K562 (cell line): ENCODE data around the gene ANGEL2. TPM values are rescaled to one million over a fixed set of nuclear protein-coding genes. Genes with fewer than 3 reads are reported as not detected.

Experiments
- ATAC-seq: fragments of 200-7000 bp; cut with Tn5 transposase; 3 replicates; pipeline ENCODE4 v1.9.1; 2020; ENCODE audit warnings: moderate library complexity
- BruUV-seq: library from RNA; stranded (reverse); fragments of 400-500 nt; replicated peaks from 2 replicates; lab custom pipeline; 2021; lab: Mats Ljungman, UMichigan
- CTCF ChIA-PET: fragments of 300-600 bp; formaldehyde crosslinking; extraction: SDS; loops from one replicate; lab custom pipeline; 2021; ENCODE audit warnings: low intra/inter-chr PET ratio; lab: Yijun Ruan, JAX
- POLR2A ChIA-PET: fragments of 300-600, 350-650 bp; sonication (Branson Sonifier 250); formaldehyde crosslinking; extraction: SDS; loops from one replicate; lab custom pipeline; 2021; ENCODE audit warnings: antibody characterized with exemption, inconsistent platforms; lab: Yijun Ruan, JAX
- DNase-seq, 4 experiments: peaks; one replicate each; pipeline versions ENCODE4 v3.0.0 to v3.0.0-alpha.2; 2011 to 2018; ENCODE audit warnings: low spot score in 3 of 4, mixed read lengths in 3 of 4; ENCODE audit errors: extremely low read depth in 1 of 4
- FAIRE-seq: peaks from 2 replicates; lab custom pipeline; 2011; peaks lifted over from hg19 to GRCh38; lab: Jason Lieb, UNC
- H2AFZ ChIP-seq: 2 replicates; pipeline ENCODE4 v1.6.0; 2011; ENCODE audit warnings: low read depth, low read length, control low read depth, inconsistent platforms
- H3K27ac ChIP-seq: fragments of 200-600 bp; 3 replicates; pipeline ENCODE4 v1.8.0; 2011; ENCODE audit warnings: low read depth, mild to moderate bottlenecking, control low read depth, inconsistent platforms, low read length, moderate library complexity, mixed read lengths; ENCODE audit errors: extremely low read depth
- H3K27me3 ChIP-seq, 2 experiments: fragments of 300-600 bp in 1 of 2; 2 replicates in 1 of 2; 3 replicates in 1 of 2; pipeline versions ENCODE4 v1.6.0 to v1.8.0; 2011; ENCODE audit warnings: inconsistent platforms in 2 of 2, low read length in 2 of 2, mild to moderate bottlenecking in 1 of 2, mixed read lengths in 1 of 2, moderate library complexity in 1 of 2; ENCODE audit not compliant: control insufficient read depth in 2 of 2, insufficient read depth in 2 of 2
- H3K36me3 ChIP-seq: fragments of 300-600 bp; 3 replicates; pipeline ENCODE4 v1.8.0; 2011; ENCODE audit warnings: mild to moderate bottlenecking, low read length, inconsistent platforms; ENCODE audit not compliant: control insufficient read depth, insufficient read depth
- H3K4me1 ChIP-seq, 2 experiments: fragments of 200-600 bp in 1 of 2; replicated peaks in 1 of 2; 2 replicates in 1 of 2; 3 replicates in 1 of 2; pipeline versions ENCODE4 v1.5.1 to v1.8.0; 2011; ENCODE audit warnings: inconsistent platforms in 2 of 2, low read length in 2 of 2, mild to moderate bottlenecking in 1 of 2, mixed read lengths in 1 of 2, moderate library complexity in 1 of 2; ENCODE audit not compliant: control insufficient read depth in 2 of 2, insufficient read depth in 2 of 2
- H3K4me2 ChIP-seq: 2 replicates; pipeline ENCODE4 v1.6.1; 2011; ENCODE audit warnings: low read length, control low read depth, inconsistent platforms, mixed read lengths; ENCODE audit not compliant: insufficient read depth
- H3K4me3 ChIP-seq: fragments of 200-600 bp; sonication (generic), shearing (Covaris generic); 2 replicates; pipeline ENCODE4 v1.5.1; 2016; ENCODE audit warnings: control low read depth, inconsistent platforms
- H3K79me2 ChIP-seq: fragments of 200-600 bp; 3 replicates; pipeline ENCODE4 v1.8.0; 2011; ENCODE audit warnings: low read length, inconsistent platforms; ENCODE audit not compliant: control insufficient read depth, insufficient read depth
- H3K9ac ChIP-seq, 2 experiments: 2 replicates each; pipeline versions ENCODE4 v1.6.0 to v1.6.1; 2011; ENCODE audit warnings: low read depth in 2 of 2, low read length in 2 of 2, control low read depth in 1 of 2, inconsistent platforms in 1 of 2, mild to moderate bottlenecking in 1 of 2, mixed read lengths in 1 of 2; ENCODE audit not compliant: insufficient read depth in 1 of 2
- H3K9me1 ChIP-seq: one replicate; pipeline ENCODE4 v1.6.0; 2011; ENCODE audit warnings: inconsistent platforms, mild to moderate bottlenecking, low read length, moderate library complexity; ENCODE audit not compliant: control insufficient read depth, insufficient read depth
- H3K9me3 ChIP-seq: replicated peaks from 2 replicates; pipeline ENCODE4 v1.5.1; 2011; ENCODE audit warnings: low read depth, low read length, inconsistent platforms; ENCODE audit not compliant: control insufficient read depth, insufficient read depth
- H4K20me1 ChIP-seq: replicated peaks from 2 replicates; pipeline ENCODE4 v1.6.1; 2011; ENCODE audit warnings: low read length, inconsistent platforms, mixed read lengths; ENCODE audit not compliant: control insufficient read depth, insufficient read depth
- BHLHE40 ChIP-seq: IDR thresholded peaks from 2 replicates; pipeline ENCODE4 v1.6.1; 2011; ENCODE audit warnings: low read length, improper control_type of control experiment
- FOXK2 ChIP-seq, 2 experiments: fragments of 450-650 bp; IDR thresholded peaks in 1 of 2; conservative IDR thresholded peaks in 1 of 2; 2 replicates each; pipeline ENCODE4 v1.6.1; 2016; ENCODE audit warnings: low read depth in 2 of 2, mild to moderate bottlenecking in 1 of 2
- HDAC3 ChIP-seq: fragments of 450-650 bp; IDR thresholded peaks from 2 replicates; pipeline ENCODE4 v1.6.1; 2018; ENCODE audit warnings: borderline replicate concordance, mild to moderate bottlenecking, moderate library complexity; ENCODE audit not compliant: partially characterized antibody
- MXI1 ChIP-seq: IDR thresholded peaks from 2 replicates; pipeline ENCODE4 v1.6.1; 2011; ENCODE audit warnings: low read depth, mild to moderate bottlenecking, improper control_type of control experiment, low read length
- SMARCA5 ChIP-seq: fragments of 450-650 bp; IDR thresholded peaks from 2 replicates; pipeline ENCODE4 v1.6.1; 2016
- TGIF2 ChIP-seq: sonication (generic); formaldehyde crosslinking; IDR thresholded peaks from 2 replicates; pipeline ENCODE4 v1.8.1; 2022; ENCODE audit warnings: mild to moderate bottlenecking, missing genetic modification reagents, moderate library complexity
- YY1 ChIP-seq, 3 experiments: IDR thresholded peaks; 2 replicates each; pipeline ENCODE4 v1.6.1; 2011; ENCODE audit warnings: low read length in 2 of 3, mild to moderate bottlenecking in 2 of 3, moderate library complexity in 2 of 3, borderline replicate concordance in 1 of 3, control low read depth in 1 of 3, low read depth in 1 of 3; ENCODE audit not compliant: insufficient read depth in 3 of 3, insufficient replicate concordance in 2 of 3, control insufficient read depth in 1 of 3, insufficient read length in 1 of 3; ENCODE audit errors: extremely low read depth in 1 of 3
- WGBS: fragments of 100-300 bp; shearing (Covaris generic); methylation state at CpG from one replicate; pipeline ENCODE4 v1.1.6; 2016; ENCODE audit warnings: low coverage, mixed read lengths; ENCODE audit not compliant: insufficient coverage; ENCODE audit errors: missing lambda C conversion rate; 5-methylcytosine and 5-hydroxymethylcytosine counted together
- in situ Hi-C: fragments of 300-500 bp; cut with MboI; formaldehyde crosslinking; loops from 4 replicates; pipeline ENCODE4 v1.15.0; 2018; ENCODE audit warnings: inconsistent platforms, mixed read lengths
- intact Hi-C: fragments of 100-400 bp; cut with micrococcal nuclease; formaldehyde crosslinking; loops from 2 replicates; pipeline ENCODE4 v1.14.2; 2022
- polyA plus RNA-seq, 8 experiments: library from polyadenylated mRNA; depleted of rRNA in 4 of 8; stranded (reverse) in 5 of 8; unstranded in 3 of 8; fragments of >200 nt; fragmentation: Nextera tagmentation in 2 of 8; fragmentation: Illumina TruSeq in 1 of 8; extraction: Ambion mirVana in 2 of 8; extraction: Trizol in 1 of 8; gene quantifications; 2 replicates each; pipeline versions ENCODE4 v1.2.1 to v1.2.3, GENCODE V29; 2011 to 2014; ENCODE audit warnings: inconsistent platforms in 1 of 8, missing spikeins in 1 of 8
- total RNA-seq, 7 experiments: library from RNA; depleted of rRNA in 6 of 7; stranded (reverse); fragments of >200 nt in 6 of 7; fragmentation: Illumina TruSeq in 2 of 7; extraction: Trizol in 2 of 7; gene quantifications; 2 replicates each; pipeline versions ENCODE4 v1.2.1 to v1.2.3, GENCODE V29; 2011 to 2021; ENCODE audit warnings: low replicate concordance in 1 of 7
- TF ChIP-seq, protein P1 (sequence below): sonication (generic); formaldehyde crosslinking; IDR thresholded peaks from 2 replicates; pipeline ENCODE4 v1.8.0; 2022; ENCODE audit warnings: missing genetic modification reagents, mild to moderate bottlenecking, borderline replicate concordance
- TF ChIP-seq, protein P2 (sequence below), 2 experiments: fragments of 450-650 bp; formaldehyde crosslinking in 1 of 2; IDR thresholded peaks; 2 replicates each; pipeline versions ENCODE4 v1.4.0 to v1.6.1; 2014 to 2020; ENCODE audit warnings: mild to moderate bottlenecking in 2 of 2, borderline replicate concordance in 1 of 2, low read depth in 1 of 2

Gene ANGEL2
- total and polyA plus RNA-seq, 9 of the 15 experiments (the other 6 are each of a cell fraction or from before 2014, with no cell fraction given): 6.8 to 34.6 (median 26.2) TPM

DNA sequence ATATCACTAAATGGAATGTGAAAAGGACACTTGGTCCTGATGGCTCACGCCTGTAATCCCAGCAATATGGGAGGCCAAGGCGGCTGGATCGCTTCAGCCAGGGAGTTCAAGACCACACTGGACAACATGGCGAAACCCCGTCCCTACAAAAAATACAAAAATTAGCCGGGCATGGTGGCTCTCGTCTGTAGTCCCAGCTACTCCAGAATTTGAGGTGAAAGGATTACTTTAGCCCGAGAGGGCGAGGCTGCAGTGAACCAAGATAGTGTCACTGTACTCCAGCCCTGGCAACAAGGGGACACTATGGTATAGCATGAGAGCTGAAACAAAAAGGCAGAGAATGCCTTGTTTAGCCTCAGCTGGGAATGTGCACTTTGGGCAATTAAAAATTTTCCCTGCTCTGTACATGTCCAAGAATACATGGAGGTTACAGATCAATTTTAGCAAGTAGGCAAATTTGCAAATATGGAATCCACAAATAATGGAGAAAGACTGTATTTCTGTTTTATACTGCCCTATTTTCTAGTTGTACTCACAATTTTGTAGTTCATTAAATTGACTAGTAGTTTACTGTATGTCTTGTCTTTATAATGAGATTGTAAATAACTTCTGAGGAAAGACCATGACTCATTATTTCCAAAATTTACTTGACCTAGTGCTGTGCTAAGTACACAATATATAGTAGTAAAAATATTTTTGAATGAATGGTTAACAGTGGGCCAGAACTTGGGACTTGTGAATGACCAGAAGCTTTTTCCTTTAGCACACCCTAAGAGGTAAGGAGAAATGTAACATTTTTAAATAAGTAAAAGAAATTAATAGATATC is 2.0 kb upstream of the ANGEL2 start:
- WGBS: 21% methylated on average over 9 of the region's 9 CpGs
- TF ChIP-seq BHLHE40 (no peak), SMARCA5 (no peak), MXI1 (no peak), TGIF2 (CRISPR knock-in tag) (no peak), YY1 (IDR thresholded peaks at IDR 0.05; ENCODE audit: borderline replicate concordance in 1 of 3, control insufficient read depth in 1 of 3, extremely low read depth in 1 of 3, insufficient read depth in 3 of 3, insufficient read length in 1 of 3, insufficient replicate concordance in 2 of 3, low read depth in 1 of 3, low read length in 2 of 3) (peak in 2 of 3 experiments; percentile 33 to 64), FOXK2 (conservative IDR thresholded peaks at IDR 0.05 in 1 of 2, IDR thresholded peaks at IDR 0.05 in 1 of 2; ENCODE audit: low read depth in 2 of 2) (peak in 1 of 2 experiments; percentile 29; a peak in 1 of 4 replicates), HDAC3 (peak; percentile 22)
- TF ChIP-seq, protein P1, sequence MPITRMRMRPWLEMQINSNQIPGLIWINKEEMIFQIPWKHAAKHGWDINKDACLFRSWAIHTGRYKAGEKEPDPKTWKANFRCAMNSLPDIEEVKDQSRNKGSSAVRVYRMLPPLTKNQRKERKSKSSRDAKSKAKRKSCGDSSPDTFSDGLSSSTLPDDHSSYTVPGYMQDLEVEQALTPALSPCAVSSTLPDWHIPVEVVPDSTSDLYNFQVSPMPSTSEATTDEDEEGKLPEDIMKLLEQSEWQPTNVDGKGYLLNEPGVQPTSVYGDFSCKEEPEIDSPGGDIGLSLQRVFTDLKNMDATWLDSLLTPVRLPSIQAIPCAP (CRISPR knock-in tag): no peak
- TF ChIP-seq, protein P2, sequence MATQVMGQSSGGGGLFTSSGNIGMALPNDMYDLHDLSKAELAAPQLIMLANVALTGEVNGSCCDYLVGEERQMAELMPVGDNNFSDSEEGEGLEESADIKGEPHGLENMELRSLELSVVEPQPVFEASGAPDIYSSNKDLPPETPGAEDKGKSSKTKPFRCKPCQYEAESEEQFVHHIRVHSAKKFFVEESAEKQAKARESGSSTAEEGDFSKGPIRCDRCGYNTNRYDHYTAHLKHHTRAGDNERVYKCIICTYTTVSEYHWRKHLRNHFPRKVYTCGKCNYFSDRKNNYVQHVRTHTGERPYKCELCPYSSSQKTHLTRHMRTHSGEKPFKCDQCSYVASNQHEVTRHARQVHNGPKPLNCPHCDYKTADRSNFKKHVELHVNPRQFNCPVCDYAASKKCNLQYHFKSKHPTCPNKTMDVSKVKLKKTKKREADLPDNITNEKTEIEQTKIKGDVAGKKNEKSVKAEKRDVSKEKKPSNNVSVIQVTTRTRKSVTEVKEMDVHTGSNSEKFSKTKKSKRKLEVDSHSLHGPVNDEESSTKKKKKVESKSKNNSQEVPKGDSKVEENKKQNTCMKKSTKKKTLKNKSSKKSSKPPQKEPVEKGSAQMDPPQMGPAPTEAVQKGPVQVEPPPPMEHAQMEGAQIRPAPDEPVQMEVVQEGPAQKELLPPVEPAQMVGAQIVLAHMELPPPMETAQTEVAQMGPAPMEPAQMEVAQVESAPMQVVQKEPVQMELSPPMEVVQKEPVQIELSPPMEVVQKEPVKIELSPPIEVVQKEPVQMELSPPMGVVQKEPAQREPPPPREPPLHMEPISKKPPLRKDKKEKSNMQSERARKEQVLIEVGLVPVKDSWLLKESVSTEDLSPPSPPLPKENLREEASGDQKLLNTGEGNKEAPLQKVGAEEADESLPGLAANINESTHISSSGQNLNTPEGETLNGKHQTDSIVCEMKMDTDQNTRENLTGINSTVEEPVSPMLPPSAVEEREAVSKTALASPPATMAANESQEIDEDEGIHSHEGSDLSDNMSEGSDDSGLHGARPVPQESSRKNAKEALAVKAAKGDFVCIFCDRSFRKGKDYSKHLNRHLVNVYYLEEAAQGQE (IDR thresholded peaks at IDR 0.05; ENCODE audit: borderline replicate concordance): peak; percentile 41; the same call in 1 of the 2 replicates
- TF ChIP-seq, protein P2 (CRISPR knock-in tag; IDR thresholded peaks at IDR 0.05; ENCODE audit: low read depth): no peak

More for the DNA sequence above, 2.0 kb upstream of the ANGEL2 start:
- BruUV-seq: no TSS peak
- H3K27me3 ChIP-seq: no peaks in the 10 kb centered on the region
- POLR2A ChIA-PET: interaction anchor here (0.6 to 2.6 kb wide), 6 partner anchors 11 to 49 kb away, joined by 3 to 11 read pairs (median 4); no protein-coding TSS in a partner anchor
- H2AFZ ChIP-seq: peak overlapping the region; percentile 88
- in situ Hi-C loops: no loop called here
- no peaks in the 10 kb centered on the region for H3K9me3 ChIP-seq
- FAIRE-seq (peak; percentile 11), ATAC-seq (peak; percentile 37), DNase-seq (peak in 1 of 4 experiments; percentile 61)
- peaks cover 26% of the 10 kb centered on the region for H3K79me2 ChIP-seq
- H3K4me2 ChIP-seq: peak overlapping the region; percentile 77
- peaks cover 9% of the 10 kb centered on the region; the same call in 1 of the 3 replicates for H3K36me3 ChIP-seq
- H3K9ac ChIP-seq: peak overlapping the region; percentile 74 to 82; a peak in 3 of 4 replicates
- CTCF ChIA-PET: no interaction called here
- no peaks in the 10 kb centered on the region for H3K9me1 ChIP-seq
- H3K4me3 ChIP-seq: peak overlapping the region; percentile 72
- H4K20me1 ChIP-seq: no peaks in the 10 kb centered on the region
- intact Hi-C loops: loop anchor here (1.0 kb wide), 1 partner anchor 34 kb away; the partner anchor contains the start of gene RPS6KC1
- H3K4me1 ChIP-seq: peaks cover 15 to 22% of the 10 kb centered on the region in 2 experiments
- H3K27ac ChIP-seq: peak overlapping the region; percentile 65
